ENCODE results near the gene RAB27A. TPM values are rescaled to one million over a fixed set of nuclear protein-coding genes. Genes with fewer than 3 reads are reported as not detected.
A peak's percentile ranks its signal among the peaks of the same experiment; 100 is the strongest.
"Not testable (repeated sequence)": the region's sequence is repeated elsewhere in the genome, so short reads cannot be mapped to it uniquely, and the experiment has no call there.

RAB27A gene
- total RNA-seq, 1 experiment from 2014 or later, result 28.9 TPM

DNA sequence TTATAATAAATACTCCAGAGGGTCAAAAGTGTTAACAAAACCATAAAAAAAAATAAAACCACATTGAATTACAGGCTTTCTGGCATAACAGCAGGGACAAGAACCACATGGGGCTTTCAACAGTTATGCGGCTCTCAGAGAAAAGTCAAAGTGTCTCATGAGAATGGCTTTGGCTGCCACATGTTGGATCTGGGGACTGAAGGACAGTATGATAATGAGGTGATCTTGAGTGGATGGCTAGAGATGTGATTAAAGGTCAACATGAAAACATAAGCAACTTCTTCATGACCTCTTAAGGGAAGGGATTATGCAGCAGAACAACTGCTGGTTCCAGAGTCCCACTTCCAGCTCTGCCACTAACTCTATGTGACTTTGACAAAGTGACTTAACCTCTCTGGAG lies 5.2 kb downstream of the RAB27A start:
- TF ChIP-seq, protein P1, sequence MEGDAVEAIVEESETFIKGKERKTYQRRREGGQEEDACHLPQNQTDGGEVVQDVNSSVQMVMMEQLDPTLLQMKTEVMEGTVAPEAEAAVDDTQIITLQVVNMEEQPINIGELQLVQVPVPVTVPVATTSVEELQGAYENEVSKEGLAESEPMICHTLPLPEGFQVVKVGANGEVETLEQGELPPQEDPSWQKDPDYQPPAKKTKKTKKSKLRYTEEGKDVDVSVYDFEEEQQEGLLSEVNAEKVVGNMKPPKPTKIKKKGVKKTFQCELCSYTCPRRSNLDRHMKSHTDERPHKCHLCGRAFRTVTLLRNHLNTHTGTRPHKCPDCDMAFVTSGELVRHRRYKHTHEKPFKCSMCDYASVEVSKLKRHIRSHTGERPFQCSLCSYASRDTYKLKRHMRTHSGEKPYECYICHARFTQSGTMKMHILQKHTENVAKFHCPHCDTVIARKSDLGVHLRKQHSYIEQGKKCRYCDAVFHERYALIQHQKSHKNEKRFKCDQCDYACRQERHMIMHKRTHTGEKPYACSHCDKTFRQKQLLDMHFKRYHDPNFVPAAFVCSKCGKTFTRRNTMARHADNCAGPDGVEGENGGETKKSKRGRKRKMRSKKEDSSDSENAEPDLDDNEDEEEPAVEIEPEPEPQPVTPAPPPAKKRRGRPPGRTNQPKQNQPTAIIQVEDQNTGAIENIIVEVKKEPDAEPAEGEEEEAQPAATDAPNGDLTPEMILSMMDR (IDR thresholded peaks at IDR 0.05; ENCODE audit: unreplicated experiment), result no peak
- no peak overlapping the region for H3K27ac Mint-ChIP-seq (ENCODE audit: unreplicated experiment)
- DNase-seq, result no peak
- intact Hi-C loops (cut with micrococcal nuclease; ENCODE audit: unreplicated experiment), result loop anchor here (10.0 kb wide), 1 partner anchor 1320 kb away; no protein-coding TSS in a partner anchor
- peaks cover 30% of the 10 kb centered on the region for H3K4me1 Mint-ChIP-seq (ENCODE audit: low read depth, unreplicated experiment)
- no TSS peak for BruUV-seq (replicated peaks)
- CTCF ChIA-PET, result no interaction called here
- peaks cover 9% of the 10 kb centered on the region for H3K36me3 Mint-ChIP-seq (ENCODE audit: insufficient read depth, unreplicated experiment)
- no peaks in the 10 kb centered on the region for H3K27me3 Mint-ChIP-seq (ENCODE audit: unreplicated experiment)
- no peaks in the 10 kb centered on the region for H3K9me3 Mint-ChIP-seq (ENCODE audit: low read depth, unreplicated experiment)
- H3K4me3 Mint-ChIP-seq (ENCODE audit: low read depth, unreplicated experiment), result no peak overlapping the region

DNA sequence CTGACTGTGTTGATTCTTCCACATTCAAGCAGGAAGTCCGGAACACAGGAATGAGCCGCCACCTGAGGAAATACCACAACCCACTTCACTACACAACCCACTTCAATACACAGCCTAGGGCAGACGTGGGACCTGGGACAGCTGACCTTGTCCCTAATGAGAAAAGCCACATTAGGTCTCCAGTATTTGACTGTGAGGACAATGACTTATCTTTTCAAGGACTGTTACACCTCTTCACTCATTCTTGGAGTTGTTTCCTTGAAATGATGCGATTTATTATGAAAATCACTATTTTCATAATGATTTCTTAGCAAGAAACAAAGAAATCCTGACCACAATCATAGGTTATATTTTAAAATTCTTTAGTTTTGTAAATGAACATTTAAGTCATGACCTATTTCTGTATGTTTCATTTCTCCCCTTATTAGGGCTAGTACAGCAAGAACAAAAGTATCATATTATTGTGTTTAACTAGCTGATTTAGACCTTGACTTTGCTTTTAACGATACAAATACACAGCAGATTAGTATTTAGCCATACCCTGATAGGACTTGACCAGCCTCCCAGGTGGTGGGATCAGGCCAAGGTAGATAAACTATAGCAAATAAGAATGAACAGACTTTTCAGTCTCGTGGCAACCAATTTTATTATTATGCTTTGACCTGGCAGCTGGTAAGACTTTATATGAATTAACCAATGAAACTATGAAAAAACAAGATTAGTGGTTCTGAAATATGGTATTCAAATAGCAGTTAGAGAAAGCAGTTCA lies 6.0 kb downstream of the RAB27A start:
- Mint-ChIP-seq H3K27me3 (ENCODE audit: unreplicated experiment) (no peaks in the 10 kb centered on the region), H3K4me3 (ENCODE audit: low read depth, unreplicated experiment) (no peak overlapping the region), H3K9me3 (ENCODE audit: low read depth, unreplicated experiment) (no peaks in the 10 kb centered on the region), H3K36me3 (ENCODE audit: insufficient read depth, unreplicated experiment) (peaks cover under 1% of the 10 kb centered on the region), H3K4me1 (ENCODE audit: low read depth, unreplicated experiment) (peaks cover 34% of the 10 kb centered on the region), H3K27ac (ENCODE audit: unreplicated experiment) (no peak overlapping the region)
- TF ChIP-seq, protein P1 (IDR thresholded peaks at IDR 0.05; ENCODE audit: unreplicated experiment), result no peak
- intact Hi-C loops (cut with micrococcal nuclease; ENCODE audit: unreplicated experiment), result loop anchor here (10.0 kb wide), 1 partner anchor 1319 kb away; no protein-coding TSS in a partner anchor
- CTCF ChIA-PET, result no interaction called here
- no peak for DNase-seq
- no TSS peak for BruUV-seq (replicated peaks)

DNA sequence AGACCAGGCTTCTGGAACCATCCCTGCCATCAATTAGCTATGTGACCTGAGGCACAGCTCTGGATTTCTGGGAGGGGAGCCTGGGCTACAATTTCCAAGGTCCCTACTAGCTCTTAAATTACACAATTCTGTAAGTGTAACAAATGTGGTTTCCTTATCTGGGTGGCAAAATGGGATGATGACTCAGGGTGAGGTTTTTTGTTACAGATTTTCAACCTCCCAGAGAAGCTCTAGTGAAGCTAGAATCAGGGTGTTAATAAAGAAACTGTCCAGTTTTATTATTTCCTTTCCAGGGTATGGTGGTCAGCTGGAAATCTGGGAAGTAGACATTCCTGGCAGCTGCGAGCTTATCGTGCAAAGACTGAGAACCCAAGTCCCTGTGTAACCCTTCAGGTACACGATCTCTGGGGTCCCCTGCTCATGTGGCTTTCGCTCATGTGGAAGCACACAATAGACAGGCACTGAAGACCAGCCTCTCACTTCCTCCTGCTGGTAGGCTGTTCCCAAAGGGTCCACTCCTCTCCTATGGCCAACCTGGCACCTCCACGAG lies 7.3 kb downstream of the RAB27A start:
- no peak overlapping the region for H3K27ac Mint-ChIP-seq (ENCODE audit: unreplicated experiment)
- H3K4me1 Mint-ChIP-seq (ENCODE audit: low read depth, unreplicated experiment), result peaks cover 34% of the 10 kb centered on the region
- H3K27me3 Mint-ChIP-seq (ENCODE audit: unreplicated experiment), result no peaks in the 10 kb centered on the region
- DNase-seq, result peak; percentile 17
- no TSS peak for BruUV-seq (replicated peaks)
- CTCF ChIA-PET, result interaction anchor here (1.0 kb wide), 1 partner anchor 61 kb away, joined by 5 read pairs; no protein-coding TSS in a partner anchor
- no peak overlapping the region for H3K4me3 Mint-ChIP-seq (ENCODE audit: low read depth, unreplicated experiment)
- TF ChIP-seq, protein P1 (IDR thresholded peaks at IDR 0.05; ENCODE audit: unreplicated experiment), result no peak
- H3K36me3 Mint-ChIP-seq (ENCODE audit: insufficient read depth, unreplicated experiment), result no peaks in the 10 kb centered on the region
- intact Hi-C loops (cut with micrococcal nuclease; ENCODE audit: unreplicated experiment), result loop anchor here (10.0 kb wide), 1 partner anchor 1318 kb away; no protein-coding TSS in a partner anchor
- H3K9me3 Mint-ChIP-seq (ENCODE audit: low read depth, unreplicated experiment), result no peaks in the 10 kb centered on the region

DNA sequence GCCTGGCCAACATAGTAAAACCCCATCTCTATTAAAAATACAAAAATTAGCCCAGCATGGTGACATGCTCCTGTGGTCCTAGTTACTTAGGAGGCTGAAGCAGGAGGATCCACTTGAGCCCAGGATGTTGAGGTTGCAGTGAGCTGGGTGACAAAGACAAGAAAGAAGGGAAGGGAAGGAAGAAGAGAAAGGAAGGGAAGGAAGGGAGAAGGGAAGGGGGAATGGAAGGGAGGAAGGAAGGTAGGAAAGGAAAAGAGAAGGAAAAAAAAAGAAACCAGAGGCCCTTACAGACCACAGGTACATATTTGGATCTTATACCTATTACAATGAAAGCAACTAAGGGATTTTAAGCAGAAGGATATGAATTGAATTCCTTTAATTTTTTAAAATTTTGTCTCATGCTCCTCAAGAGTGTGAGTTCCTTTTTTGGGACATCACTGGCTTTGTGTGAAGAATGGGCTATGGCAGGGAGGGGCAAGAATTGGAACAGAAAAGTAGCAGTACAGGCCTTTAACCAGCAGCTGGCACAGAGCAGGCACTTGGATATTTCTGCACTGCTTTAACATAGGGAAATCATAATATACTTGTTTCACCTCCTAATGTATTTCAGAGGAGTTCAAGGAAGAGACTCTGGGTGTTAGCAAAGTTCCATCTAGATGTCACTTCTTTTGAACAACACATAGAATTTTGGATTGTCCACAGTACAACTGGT lies 7.9 kb downstream of the RAB27A start:
- intact Hi-C loops (cut with micrococcal nuclease; ENCODE audit: unreplicated experiment), result loop anchor here (10.0 kb wide), 1 partner anchor 1317 kb away; no protein-coding TSS in a partner anchor
- BruUV-seq (replicated peaks), result no TSS peak
- no peak overlapping the region for H3K27ac Mint-ChIP-seq (ENCODE audit: unreplicated experiment)
- DNase-seq, result no peak
- no peaks in the 10 kb centered on the region for H3K27me3 Mint-ChIP-seq (ENCODE audit: unreplicated experiment)
- no peaks in the 10 kb centered on the region for H3K9me3 Mint-ChIP-seq (ENCODE audit: low read depth, unreplicated experiment)
- H3K36me3 Mint-ChIP-seq (ENCODE audit: insufficient read depth, unreplicated experiment), result no peaks in the 10 kb centered on the region
- TF ChIP-seq, protein P1 (IDR thresholded peaks at IDR 0.05; ENCODE audit: unreplicated experiment), result no peak
- H3K4me3 Mint-ChIP-seq (ENCODE audit: low read depth, unreplicated experiment), result no peak overlapping the region
- CTCF ChIA-PET, result interaction anchor here (1.0 kb wide), 1 partner anchor 61 kb away, joined by 5 read pairs; no protein-coding TSS in a partner anchor
- H3K4me1 Mint-ChIP-seq (ENCODE audit: low read depth, unreplicated experiment), result peaks cover 34% of the 10 kb centered on the region

DNA sequence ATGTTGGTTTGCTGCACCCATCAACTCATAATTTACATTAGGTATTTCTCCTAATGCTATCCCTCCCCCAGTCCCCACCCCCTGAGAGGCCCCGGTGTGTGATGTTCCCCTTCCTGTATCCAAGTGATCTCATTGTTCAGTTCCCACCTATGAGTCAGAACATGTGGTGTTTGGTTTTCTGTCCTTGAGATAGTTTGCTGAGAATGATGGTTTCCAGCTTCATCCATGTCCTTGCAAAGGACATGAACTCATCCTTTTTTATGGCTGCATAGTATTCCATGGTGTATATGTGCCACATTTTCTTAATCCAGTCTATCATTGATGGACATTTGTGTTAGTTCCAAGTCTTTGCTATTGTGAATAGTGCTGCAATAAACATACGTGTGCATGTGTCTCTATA lies 9.0 kb downstream of the RAB27A start:
- CTCF ChIA-PET; H3K27ac Mint-ChIP-seq (ENCODE audit: unreplicated experiment); DNase-seq; H3K27me3 Mint-ChIP-seq (ENCODE audit: unreplicated experiment); H3K36me3 Mint-ChIP-seq (ENCODE audit: insufficient read depth, unreplicated experiment); BruUV-seq (replicated peaks); H3K4me3 Mint-ChIP-seq (ENCODE audit: low read depth, unreplicated experiment); H3K9me3 Mint-ChIP-seq (ENCODE audit: low read depth, unreplicated experiment): not testable (repeated sequence)
- peaks cover 34% of the 10 kb centered on the region for H3K4me1 Mint-ChIP-seq (ENCODE audit: low read depth, unreplicated experiment)
- intact Hi-C loops (cut with micrococcal nuclease; ENCODE audit: unreplicated experiment), result loop anchor here (10.0 kb wide), 1 partner anchor 1316 kb away; no protein-coding TSS in a partner anchor
